HG02642 (cell line): ENCODE measurements around the gene SLC66A1.
A peak's percentile ranks its signal among the peaks of the same experiment; 100 is the strongest.
"Not testable (repeated sequence)": the region's sequence is repeated elsewhere in the genome, so short reads cannot be mapped to it uniquely, and the experiment has no call there.

ENCODE experiments used
- ATAC-seq: cut with Tn5 transposase; IDR thresholded peaks from one replicate; pipeline ENCODE4 v1.9.1; 2021; ENCODE audit warnings: mild to moderate bottlenecking; ENCODE audit not compliant: unreplicated experiment, poor library complexity

SLC66A1 gene, protein sequence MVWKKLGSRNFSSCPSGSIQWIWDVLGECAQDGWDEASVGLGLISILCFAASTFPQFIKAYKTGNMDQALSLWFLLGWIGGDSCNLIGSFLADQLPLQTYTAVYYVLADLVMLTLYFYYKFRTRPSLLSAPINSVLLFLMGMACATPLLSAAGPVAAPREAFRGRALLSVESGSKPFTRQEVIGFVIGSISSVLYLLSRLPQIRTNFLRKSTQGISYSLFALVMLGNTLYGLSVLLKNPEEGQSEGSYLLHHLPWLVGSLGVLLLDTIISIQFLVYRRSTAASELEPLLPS

DNA sequence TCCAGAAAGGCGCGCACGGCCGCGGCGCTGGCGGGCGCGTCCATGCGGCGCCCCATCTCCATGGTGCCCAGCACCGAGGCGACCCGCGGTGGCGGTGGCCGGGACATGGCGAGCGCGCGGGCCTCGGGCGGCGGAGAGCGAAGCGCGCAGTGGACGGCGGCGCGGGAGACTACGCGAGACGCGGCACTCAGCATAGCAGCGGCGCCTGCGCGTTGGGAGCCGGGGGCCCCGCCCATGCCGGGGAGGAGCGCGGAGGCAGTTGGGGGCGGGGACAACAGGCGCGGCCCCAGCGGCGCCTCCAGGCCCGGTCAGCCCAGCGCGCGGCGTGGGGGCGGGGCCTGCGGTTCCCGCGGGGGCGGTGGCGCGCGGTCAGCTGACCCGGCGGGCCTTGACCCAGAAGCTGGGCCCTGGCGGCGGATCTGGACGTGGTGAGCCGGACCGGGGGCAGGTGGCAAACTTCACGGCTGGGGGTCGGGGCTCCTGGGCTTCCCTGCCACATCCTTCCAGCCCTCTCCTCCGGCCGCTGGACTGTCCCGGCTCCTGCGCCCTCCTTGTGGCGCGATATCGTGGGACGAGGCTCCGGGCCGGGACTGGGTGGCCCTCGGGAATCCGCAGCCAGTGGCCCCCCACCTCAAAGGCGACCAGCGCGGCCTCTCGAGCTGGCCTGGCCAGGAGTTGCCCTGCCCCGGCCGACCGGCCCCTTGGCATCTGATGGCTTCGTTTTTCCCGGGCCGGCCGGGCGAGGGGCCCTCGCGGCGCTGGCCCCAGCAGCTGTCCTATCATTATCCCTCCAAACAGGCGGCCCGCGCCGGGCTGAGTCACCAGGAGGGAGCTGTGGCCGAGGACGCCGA, at the start of gene SLC66A1, which contains the start of gene AKR7A2:
Gene SLC66A1, plus strand, starts transcription at position 396 of the 851 bp plus-strand sequence. CDS start 5,352 bp downstream, outside the sequence.
Gene AKR7A2, minus strand, starts transcription at position 214 of the 851 bp plus-strand sequence. Its CDS starts 20 bp downstream, at position 194.
- peak; percentile 76 for ATAC-seq

- no peak for ATAC-seq
These were observed 49.4 kb upstream of the SLC66A1 start for GRCh38 chr1:19262744-19263143.

- ATAC-seq, result no peak
These were observed 43.7 kb upstream of the SLC66A1 start for GRCh38 chr1:19268445-19268844.

GRCh38 chr1:19269427-19270342, 42.4 kb upstream of the SLC66A1 start:
- not testable (repeated sequence) for ATAC-seq

- not testable (repeated sequence) for ATAC-seq
These were observed 41.8 kb upstream of the SLC66A1 start for GRCh38 chr1:19270343-19270730.

DNA sequence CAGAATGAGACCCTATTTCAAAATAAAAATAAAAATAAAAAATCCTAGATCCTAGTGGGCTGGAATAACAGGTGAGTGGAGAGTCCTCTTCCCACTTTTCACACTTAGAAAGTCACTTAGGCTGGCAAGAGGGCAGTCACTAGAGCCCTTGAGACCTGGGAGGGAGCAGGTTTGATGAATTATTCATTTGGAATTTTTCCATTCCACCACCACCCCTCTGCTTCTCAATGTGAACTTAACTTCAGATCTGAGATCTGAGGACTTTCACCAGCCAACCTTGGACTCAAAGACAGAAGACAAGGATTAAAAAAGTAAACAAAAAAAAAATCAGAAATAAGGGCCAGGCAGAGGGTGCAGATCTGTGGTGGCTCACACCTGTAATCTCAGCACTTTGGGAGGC, 40.1 kb upstream of the SLC66A1 start:
- no peak for ATAC-seq

- no peak for ATAC-seq
These were observed 38.9 kb upstream of the SLC66A1 start for GRCh38 chr1:19273106-19273843.

- ATAC-seq, result not testable (repeated sequence)
These were observed 38.1 kb upstream of the SLC66A1 start for GRCh38 chr1:19273844-19274531.

- no peak for ATAC-seq
These were observed 37.5 kb upstream of the SLC66A1 start for GRCh38 chr1:19274636-19275035.

- no peak for ATAC-seq
These were observed 28.2 kb upstream of the SLC66A1 start for GRCh38 chr1:19283891-19284290.

- no peak for ATAC-seq
These were observed 27.2 kb upstream of the SLC66A1 start for GRCh38 chr1:19284881-19285280.

GRCh38 chr1:19285366-19285765, 26.8 kb upstream of the SLC66A1 start:
- not testable (repeated sequence) for ATAC-seq

DNA sequence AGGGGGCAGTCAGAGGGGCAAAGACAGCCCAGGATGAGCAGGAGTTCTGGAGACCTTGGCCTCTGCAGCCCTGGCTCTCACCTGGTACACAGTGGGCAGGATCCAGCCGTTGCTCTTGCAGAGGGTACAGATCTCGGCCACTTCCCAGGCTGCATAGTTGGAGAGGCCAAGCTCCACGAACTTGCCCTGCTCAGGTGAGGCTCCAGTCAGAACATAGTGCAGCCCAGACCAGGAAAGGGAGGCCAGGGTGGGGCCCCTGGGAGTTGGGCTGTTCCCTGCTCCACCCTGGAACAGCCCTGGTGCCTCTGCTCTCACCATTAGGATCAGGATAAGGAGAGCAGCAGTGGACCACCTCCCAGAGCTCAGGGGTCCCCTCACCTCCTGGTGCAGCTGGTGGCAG, 26.3 kb upstream of the SLC66A1 start:
- not testable (repeated sequence) for ATAC-seq

GRCh38 chr1:19287436-19288185, 24.5 kb upstream of the SLC66A1 start:
- ATAC-seq, result no peak

DNA sequence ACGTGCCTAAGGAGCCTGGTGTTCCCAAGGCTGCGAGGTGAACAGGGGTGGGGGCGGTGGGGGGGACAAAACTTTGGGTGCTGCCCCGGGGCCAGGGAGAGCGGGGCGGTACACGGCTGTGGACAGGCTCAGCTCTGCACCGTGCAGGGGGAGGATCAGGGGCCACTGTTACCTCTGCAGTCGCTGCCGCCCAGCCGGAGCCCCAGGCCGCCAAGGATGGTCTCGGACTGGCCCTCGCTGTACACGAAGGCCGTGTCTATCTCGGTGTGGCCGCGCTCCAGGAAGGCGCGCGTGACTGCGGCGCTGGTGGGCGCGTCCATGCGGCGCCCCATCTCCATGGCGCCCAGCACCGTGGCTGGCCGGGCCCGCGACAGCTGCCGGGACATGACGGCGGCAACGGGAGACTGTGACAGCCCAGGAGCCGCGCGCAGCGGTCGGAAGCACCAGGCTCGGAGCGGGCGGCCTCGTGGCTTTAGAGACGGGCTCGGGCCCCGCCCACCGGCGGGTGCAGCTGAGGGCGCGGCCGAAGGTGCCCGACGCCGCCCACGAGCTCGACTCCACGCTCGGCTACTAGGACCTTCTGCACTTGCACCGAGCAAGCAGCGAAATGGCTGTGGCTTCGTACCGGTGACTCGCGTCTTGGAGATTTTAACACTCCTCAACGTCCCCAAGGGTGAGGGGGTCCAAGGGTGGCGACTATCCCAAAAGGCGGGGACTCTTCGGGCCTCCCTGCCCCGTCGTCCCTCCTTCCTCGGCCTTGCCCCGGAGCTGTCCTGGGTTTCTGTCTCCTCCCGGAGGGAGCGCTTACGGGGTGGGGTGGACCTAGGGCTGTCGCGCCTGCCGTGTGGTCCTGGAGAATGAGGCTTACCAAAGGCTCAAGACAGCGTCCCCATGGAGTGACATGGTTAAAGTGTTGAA, 23.5 kb upstream of the SLC66A1 start, which contains the start of gene AKR7A3:
Gene AKR7A3, minus strand, starts transcription at position 447 of the 918 bp plus-strand sequence. Its CDS starts 61 bp downstream, at position 386.
- not testable (repeated sequence) for ATAC-seq

DNA sequence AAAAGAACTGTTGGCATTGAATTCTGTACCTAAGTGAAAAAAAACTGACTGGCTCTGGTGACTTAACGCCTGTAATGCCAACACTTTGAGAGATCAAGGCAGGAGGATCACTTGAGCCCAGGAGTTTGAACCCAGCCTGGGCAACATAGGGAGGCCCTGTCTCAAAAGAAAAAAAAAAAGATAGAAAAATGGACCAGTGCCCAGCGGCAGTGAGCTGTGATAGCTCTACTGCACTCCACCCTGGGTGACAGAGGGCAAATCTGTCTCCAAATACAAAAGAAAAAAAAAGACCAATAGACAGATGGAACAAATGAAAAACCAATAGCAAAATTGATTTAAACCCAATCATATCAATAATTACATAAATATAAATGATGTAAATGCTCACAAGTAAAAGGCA, 22.9 kb upstream of the SLC66A1 start:
- no peak for ATAC-seq

DNA sequence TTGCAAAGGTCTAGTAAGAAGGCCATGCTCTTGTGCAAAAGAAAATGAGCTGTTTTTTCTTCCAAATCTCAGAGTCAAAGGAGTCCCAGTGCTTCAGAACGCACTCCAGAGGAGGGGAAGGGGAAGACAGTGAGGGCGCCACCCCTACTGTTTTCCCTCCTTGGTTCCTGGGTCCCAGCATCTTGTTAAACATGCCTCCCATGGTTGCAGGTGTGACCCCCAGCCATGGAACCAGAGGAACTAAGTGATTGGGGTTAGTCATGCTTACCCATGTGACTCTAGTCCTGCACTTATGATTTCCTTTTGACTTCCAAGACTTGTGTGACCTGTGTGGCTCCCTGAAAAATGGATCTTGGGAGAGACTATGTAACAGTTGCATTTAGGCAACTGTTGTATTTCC, 17.5 kb upstream of the SLC66A1 start:
- no peak for ATAC-seq
